Panc1 (cell line): ENCODE data around the gene CLDN11. TPM values are rescaled to one million over a fixed set of nuclear protein-coding genes. Genes with fewer than 3 reads are reported as not detected.

Source experiments
- ATAC-seq: fragments of 200-7000 bp; cut with Tn5 transposase; 2 replicates; pipeline ENCODE4 v1.9.1; 2020; ENCODE audit warnings: mild to moderate bottlenecking, moderate library complexity
- BruUV-seq: library from RNA; stranded (reverse); fragments of 400-500 nt; replicated peaks from 2 replicates; lab custom pipeline; 2021; lab: Mats Ljungman, UMichigan
- CTCF ChIA-PET: fragments of 300-600 bp; sonication (Branson Sonifier 250); formaldehyde crosslinking; loops from one replicate; lab custom pipeline; 2022; ENCODE audit warnings: antibody characterized with exemption; lab: Charles Lee
- POLR2A ChIA-PET: fragments of 300-600 bp; sonication (Branson Sonifier 250); formaldehyde crosslinking; loops from one replicate; lab custom pipeline; 2022; ENCODE audit warnings: antibody characterized with exemption; lab: Charles Lee
- DNase-seq: peaks from one replicate; pipeline ENCODE4 v3.0.0-alpha.2; 2010; ENCODE audit warnings: low read depth, low spot score
- H3K27ac ChIP-seq: 2 replicates; pipeline ENCODE4 v1.5.1; 2011; ENCODE audit warnings: mild to moderate bottlenecking, low read length, inconsistent platforms
- H3K27me3 ChIP-seq: fragments of 200-500 bp; sonication (Bioruptor generic); 2 replicates; pipeline ENCODE4 v1.6.0; 2014; ENCODE audit warnings: low read length, inconsistent platforms; ENCODE audit not compliant: control insufficient read depth, insufficient read depth
- H3K36me3 ChIP-seq: fragments of 200-500 bp; sonication (Bioruptor generic); 2 replicates; pipeline ENCODE4 v1.5.1; 2014; ENCODE audit warnings: inconsistent platforms, mild to moderate bottlenecking, low read length, moderate library complexity; ENCODE audit not compliant: control insufficient read depth, insufficient read depth
- H3K4me1 ChIP-seq: 2 replicates; pipeline ENCODE4 v1.5.1; 2011; ENCODE audit warnings: inconsistent platforms, mild to moderate bottlenecking, low read length, moderate library complexity; ENCODE audit not compliant: control insufficient read depth, insufficient read depth
- H3K4me3 ChIP-seq, 2 experiments: 2 replicates each; pipeline ENCODE4 v1.5.1; 2011 to 2012; ENCODE audit warnings: low read depth in 2 of 2, low read length in 2 of 2, mild to moderate bottlenecking in 2 of 2, inconsistent platforms in 1 of 2, moderate library complexity in 1 of 2
- H3K9me3 ChIP-seq: fragments of 200-500 bp; sonication (Bioruptor generic); 2 replicates; pipeline ENCODE4 v1.5.1; 2014; ENCODE audit warnings: low read depth, mild to moderate bottlenecking, inconsistent platforms, low read length, moderate library complexity; ENCODE audit not compliant: control insufficient read depth, insufficient read depth
- CTCF ChIP-seq: fragments of 450-650 bp; IDR thresholded peaks from 2 replicates; pipeline ENCODE4 v1.5.1; 2017; ENCODE audit warnings: mild to moderate bottlenecking
- POLR2AphosphoS5 ChIP-seq: IDR thresholded peaks from 2 replicates; pipeline ENCODE4 v1.6.1; 2012; ENCODE audit warnings: mild to moderate bottlenecking, low read depth, low read length, moderate library complexity
- REST ChIP-seq, 2 experiments: IDR thresholded peaks; 2 replicates each; pipeline ENCODE4 v1.6.1; 2011 to 2012; ENCODE audit warnings: low read depth in 2 of 2, control low read depth in 1 of 2, low read length in 1 of 2, mild to moderate bottlenecking in 1 of 2, moderate library complexity in 1 of 2; ENCODE audit not compliant: insufficient read depth in 1 of 2
- SIN3A ChIP-seq: IDR thresholded peaks from 2 replicates; pipeline ENCODE4 v1.6.1; 2012; ENCODE audit warnings: low read depth, mild to moderate bottlenecking, low read length, moderate library complexity, borderline replicate concordance; ENCODE audit not compliant: insufficient read depth
- TCF7L2 ChIP-seq: IDR thresholded peaks from 2 replicates; pipeline ENCODE4 v1.6.1; 2011; ENCODE audit warnings: mild to moderate bottlenecking, low read depth, low read length, inconsistent platforms
- in situ Hi-C: cut with HindIII; loops from 2 replicates; pipeline ENCODE4 v1.10.0; 2016; ENCODE audit warnings: low sequenced_read_pairs, low pct_unique_long_range_greater_than_20kb
- intact Hi-C: fragments of 100-400 bp; cut with micrococcal nuclease; formaldehyde crosslinking; loops from one replicate; pipeline ENCODE4 v1.10.0; 2022; ENCODE audit not compliant: unreplicated experiment
- total RNA-seq: library from RNA; stranded (reverse); gene quantifications from one replicate; pipeline ENCODE4 v1.2.1, GENCODE V29; 2021; ENCODE audit not compliant: unreplicated experiment

Gene CLDN11
- total RNA-seq, 1 experiment from 2014 or later, result 1.9 TPM

GRCh38 chr3:170437696-170438407 is 19.2 kb downstream of the CLDN11 start:
- H3K27me3 ChIP-seq, result peaks cover 2% of the 10 kb centered on the region; the same call in 1 of the 2 replicates
- H3K27ac ChIP-seq, result no peak overlapping the region
- H3K4me1 ChIP-seq, result no peaks in the 10 kb centered on the region
- ChIA-PET CTCF (interaction anchor here (0.6 kb wide), 2 partner anchors 104 to 162 kb away, joined by 3 read pairs; no protein-coding TSS in a partner anchor), POLR2A (interaction anchor here (0.6 kb wide), 1 partner anchor 398 kb away, joined by 5 read pairs; no protein-coding TSS in a partner anchor)
- TF ChIP-seq CTCF (no peak), POLR2AphosphoS5 (no peak), REST (IDR thresholded peaks at IDR 0.05; ENCODE audit: insufficient read depth in 1 of 2, low read depth in 2 of 2, low read length in 1 of 2) (no peak), TCF7L2 (no peak), SIN3A (no peak)
- DNase-seq (no peak), ATAC-seq (no peak)
- no peaks in the 10 kb centered on the region for H3K9me3 ChIP-seq
- intact Hi-C loops, result no loop called here
- no peaks in the 10 kb centered on the region for H3K36me3 ChIP-seq
- in situ Hi-C loops, result no loop called here
- no TSS peak for BruUV-seq
- H3K4me3 ChIP-seq, result no peak overlapping the region

- intact Hi-C loops (no loop called here), in situ Hi-C loops (no loop called here)
- no peaks in the 10 kb centered on the region for H3K36me3 ChIP-seq
- H3K9me3 ChIP-seq, result no peaks in the 10 kb centered on the region
- H3K27ac ChIP-seq, result no peak overlapping the region
- DNase-seq (no peak), ATAC-seq (no peak)
- no peak overlapping the region for H3K4me3 ChIP-seq
- BruUV-seq, result no TSS peak
- ChIA-PET POLR2A (no interaction called here), CTCF (no interaction called here)
- TF ChIP-seq REST (IDR thresholded peaks at IDR 0.05; ENCODE audit: insufficient read depth in 1 of 2, low read depth in 2 of 2, low read length in 1 of 2), result no peak
- no peak for TF ChIP-seq CTCF
- no peak for TF ChIP-seq POLR2AphosphoS5
- TF ChIP-seq TCF7L2, result no peak
- TF ChIP-seq SIN3A, result no peak
- no peaks in the 10 kb centered on the region for H3K4me1 ChIP-seq
- H3K27me3 ChIP-seq, result peaks cover 2% of the 10 kb centered on the region; the same call in 1 of the 2 replicates
Measured at GRCh38 chr3:170438836-170439235, 20.2 kb downstream of the CLDN11 start.
